Trophoblast cell (in vitro differentiated cells and primary cell): ENCODE results near the gene TAS1R1.

Experiments used
- DNase-seq, 2 donors: peaks; one replicate each; pipeline ENCODE4 v3.0.0-alpha.2; 2016
- H2AFZ ChIP-seq: 2 replicates; pipeline ENCODE4 v1.6.1; 2013; ENCODE audit warnings: low read length, moderate library complexity, mild to moderate bottlenecking; ENCODE audit not compliant: insufficient read depth, poor library complexity
- H2AK5ac ChIP-seq: 2 replicates; pipeline ENCODE4 v1.6.1; 2013; ENCODE audit warnings: mild to moderate bottlenecking, low read length
- H2BK120ac ChIP-seq: 2 replicates; pipeline ENCODE4 v1.6.1; 2013; ENCODE audit warnings: low read length, mild to moderate bottlenecking, moderate library complexity; ENCODE audit not compliant: insufficient read depth, poor library complexity
- H2BK12ac ChIP-seq: 2 replicates; pipeline ENCODE4 v1.6.1; 2013; ENCODE audit warnings: mild to moderate bottlenecking, low read length, moderate library complexity
- H2BK5ac ChIP-seq: 2 replicates; pipeline ENCODE4 v1.6.1; 2013; ENCODE audit warnings: low read length, low read depth, moderate library complexity, mild to moderate bottlenecking; ENCODE audit not compliant: poor library complexity
- H3K14ac ChIP-seq: 2 replicates; pipeline ENCODE4 v1.6.1; 2013; ENCODE audit warnings: mild to moderate bottlenecking, low read length
- H3K18ac ChIP-seq: 2 replicates; pipeline ENCODE4 v1.6.1; 2013; ENCODE audit warnings: mild to moderate bottlenecking, low read length
- H3K23ac ChIP-seq: 2 replicates; pipeline ENCODE4 v1.6.1; 2013; ENCODE audit warnings: low read length
- H3K27ac ChIP-seq: 2 replicates; pipeline ENCODE4 v1.5.1; 2013; ENCODE audit warnings: low read depth, mild to moderate bottlenecking, inconsistent platforms, low read length, moderate library complexity
- H3K27me3 ChIP-seq: 2 replicates; pipeline ENCODE4 v1.6.1; 2013; ENCODE audit warnings: inconsistent platforms, mild to moderate bottlenecking, low read length, moderate library complexity; ENCODE audit not compliant: insufficient read depth
- H3K36me3 ChIP-seq, 2 experiments: 1 replicate in 1 of 2; 2 replicates in 1 of 2; pipeline ENCODE4 v1.6.1; 2013; ENCODE audit warnings: low read length in 2 of 2, mild to moderate bottlenecking in 2 of 2, moderate library complexity in 1 of 2; ENCODE audit not compliant: insufficient read depth in 2 of 2, control insufficient read depth in 1 of 2
- H3K4ac ChIP-seq: 2 replicates; pipeline ENCODE4 v1.6.1; 2013; ENCODE audit warnings: low read depth, mild to moderate bottlenecking, low read length, moderate library complexity
- H3K4me1 ChIP-seq, 2 experiments: 1 replicate in 1 of 2; 2 replicates in 1 of 2; pipeline ENCODE4 v1.6.1; 2013; ENCODE audit warnings: low read length in 2 of 2, mild to moderate bottlenecking in 2 of 2, moderate library complexity in 1 of 2; ENCODE audit not compliant: insufficient read depth in 2 of 2, control insufficient read depth in 1 of 2
- H3K4me2 ChIP-seq: 2 replicates; pipeline ENCODE4 v1.6.1; 2013; ENCODE audit warnings: inconsistent platforms, mild to moderate bottlenecking, low read length, moderate library complexity
- H3K4me3 ChIP-seq: 2 replicates; pipeline ENCODE4 v1.5.1; 2013; ENCODE audit warnings: mild to moderate bottlenecking, low read depth, low read length, inconsistent platforms
- H3K79me1 ChIP-seq: one replicate; pipeline ENCODE4 v1.6.1; 2013; ENCODE audit warnings: low read length
- H3K79me2 ChIP-seq: 2 replicates; pipeline ENCODE4 v1.6.1; 2013; ENCODE audit warnings: low read length, mild to moderate bottlenecking; ENCODE audit not compliant: control insufficient read depth, insufficient read depth, poor library complexity
- H3K9ac ChIP-seq: 2 replicates; pipeline ENCODE4 v1.6.1; 2013; ENCODE audit warnings: mild to moderate bottlenecking, low read length
- H3K9me3 ChIP-seq: 2 replicates; pipeline ENCODE4 v1.6.1; 2013; ENCODE audit warnings: low read depth, mild to moderate bottlenecking, control low read depth, inconsistent platforms, low read length; ENCODE audit not compliant: insufficient read depth
- H4K12ac ChIP-seq: 2 replicates; pipeline ENCODE4 v1.6.1; 2013; ENCODE audit warnings: low read depth, mild to moderate bottlenecking, low read length, moderate library complexity
- H4K8ac ChIP-seq: 2 replicates; pipeline ENCODE4 v1.6.1; 2013; ENCODE audit warnings: low read depth, mild to moderate bottlenecking, low read length, moderate library complexity
- H4K91ac ChIP-seq: one replicate; pipeline ENCODE4 v1.6.1; 2013; ENCODE audit warnings: low read depth, mild to moderate bottlenecking, low read length, moderate library complexity
- WGBS: extraction: QIAGEN DNeasy Blood & Tissue Kit; methylation state at CpG from one replicate; pipeline ENCODE4 v1.1.7; 2013; ENCODE audit warnings: missing lambda C conversion rate; ENCODE audit not compliant: insufficient read length, insufficient coverage; ENCODE audit errors: extremely low coverage; 5-methylcytosine and 5-hydroxymethylcytosine counted together

Gene TAS1R1

GRCh38 chr1:6585841-6586240 is 30.7 kb downstream of the TAS1R1 start:
- Histone ChIP-seq H3K18ac (no peak overlapping the region), H3K14ac (no peak overlapping the region), H3K23ac (no peak overlapping the region), H3K79me2 (no peaks in the 10 kb centered on the region), H2AK5ac (no peak overlapping the region), H3K27me3 (no peaks in the 10 kb centered on the region), H2BK5ac (no peak overlapping the region), H2BK12ac (no peak overlapping the region), H3K27ac (no peak overlapping the region), H3K36me3 (peaks cover 39 to 42% of the 10 kb centered on the region in 2 experiments), H2BK120ac (no peak overlapping the region), H3K4me2 (no peak overlapping the region), H4K91ac (no peak overlapping the region), H3K9ac (no peak overlapping the region), H3K4ac (no peak overlapping the region), H3K79me1 (no peaks in the 10 kb centered on the region), H3K4me3 (no peak overlapping the region), H2AFZ (no peak overlapping the region), H3K9me3 (no peaks in the 10 kb centered on the region), H3K4me1 (peaks cover under 1 to 3% of the 10 kb centered on the region in 2 experiments), H4K12ac (no peak overlapping the region), H4K8ac (no peak overlapping the region)
- no CpG with 5 or more reads among the region's 7 CpGs for WGBS
- DNase-seq = no peak

- peaks cover 43 to 48% of the 10 kb centered on the region in 2 experiments for H3K36me3 ChIP-seq
- H3K18ac ChIP-seq = no peak overlapping the region
- H3K27ac ChIP-seq = no peak overlapping the region
- H3K79me1 ChIP-seq = no peaks in the 10 kb centered on the region
- no peaks in the 10 kb centered on the region for H3K27me3 ChIP-seq
- H4K12ac ChIP-seq = no peak overlapping the region
- H2AFZ ChIP-seq = no peak overlapping the region
- no peak for DNase-seq
- H3K4me2 ChIP-seq = no peak overlapping the region
- H4K91ac ChIP-seq = no peak overlapping the region
- H3K9ac ChIP-seq = no peak overlapping the region
- no peaks in the 10 kb centered on the region for H3K4me1 ChIP-seq
- H3K9me3 ChIP-seq = no peaks in the 10 kb centered on the region
- H4K8ac ChIP-seq = no peak overlapping the region
- no peak overlapping the region for H2BK12ac ChIP-seq
- H2BK5ac ChIP-seq = no peak overlapping the region
- H2AK5ac ChIP-seq = no peak overlapping the region
- no peak overlapping the region for H2BK120ac ChIP-seq
- H3K4me3 ChIP-seq = no peak overlapping the region
- no peak overlapping the region for H3K14ac ChIP-seq
- no peak overlapping the region for H3K4ac ChIP-seq
- no peak overlapping the region for H3K23ac ChIP-seq
- no peaks in the 10 kb centered on the region for H3K79me2 ChIP-seq
- WGBS = no CpG with 5 or more reads among the region's 11 CpGs
Measured at GRCh38 chr1:6586404-6586816, 31.3 kb downstream of the TAS1R1 start.

- no peak for DNase-seq
- no peaks in the 10 kb centered on the region for H3K79me2 ChIP-seq
- H4K91ac ChIP-seq = no peak overlapping the region
- H3K4me3 ChIP-seq = no peak overlapping the region
- no peak overlapping the region for H2BK12ac ChIP-seq
- H3K4me1 ChIP-seq = no peaks in the 10 kb centered on the region
- H4K12ac ChIP-seq = no peak overlapping the region
- H3K9ac ChIP-seq = no peak overlapping the region
- no peak overlapping the region for H3K18ac ChIP-seq
- no peak overlapping the region for H3K27ac ChIP-seq
- no peak overlapping the region for H2BK5ac ChIP-seq
- no peak overlapping the region for H2AFZ ChIP-seq
- H2BK120ac ChIP-seq = no peak overlapping the region
- H3K4me2 ChIP-seq = no peak overlapping the region
- H3K27me3 ChIP-seq = no peaks in the 10 kb centered on the region
- no peak overlapping the region for H2AK5ac ChIP-seq
- no peak overlapping the region for H4K8ac ChIP-seq
- H3K14ac ChIP-seq = no peak overlapping the region
- no peaks in the 10 kb centered on the region for H3K79me1 ChIP-seq
- peaks cover 49 to 52% of the 10 kb centered on the region in 2 experiments for H3K36me3 ChIP-seq
- H3K9me3 ChIP-seq = no peaks in the 10 kb centered on the region
- WGBS = no CpG with 5 or more reads among the region's 13 CpGs
- no peak overlapping the region for H3K23ac ChIP-seq
- H3K4ac ChIP-seq = no peak overlapping the region
Measured at GRCh38 chr1:6587261-6588005, 32.3 kb downstream of the TAS1R1 start.

GRCh38 chr1:6588128-6588892 is 33.2 kb downstream of the TAS1R1 start:
- Histone ChIP-seq H3K79me2 (no peaks in the 10 kb centered on the region), H4K8ac (no peak overlapping the region), H4K12ac (no peak overlapping the region), H3K27ac (no peak overlapping the region), H2AFZ (no peak overlapping the region), H3K4ac (no peak overlapping the region), H3K23ac (no peak overlapping the region), H3K9ac (no peak overlapping the region), H2BK12ac (no peak overlapping the region), H3K4me3 (no peak overlapping the region), H3K18ac (no peak overlapping the region), H3K4me1 (no peaks in the 10 kb centered on the region), H3K4me2 (no peak overlapping the region), H3K36me3 (peaks cover 57 to 60% of the 10 kb centered on the region in 2 experiments), H3K27me3 (no peaks in the 10 kb centered on the region), H2AK5ac (no peak overlapping the region), H3K14ac (no peak overlapping the region), H4K91ac (no peak overlapping the region), H3K9me3 (no peaks in the 10 kb centered on the region), H2BK120ac (no peak overlapping the region), H2BK5ac (no peak overlapping the region), H3K79me1 (no peaks in the 10 kb centered on the region)
- no peak for DNase-seq
- WGBS = no CpG with 5 or more reads among the region's 25 CpGs
